ENCODE measurements around the gene JPH2. TPM values are rescaled to one million over a fixed set of nuclear protein-coding genes. Genes with fewer than 3 reads are reported as not detected.

The JPH2 gene
- total RNA-seq: 0.22 and 0.52 TPM in 2 replicates

DNA sequence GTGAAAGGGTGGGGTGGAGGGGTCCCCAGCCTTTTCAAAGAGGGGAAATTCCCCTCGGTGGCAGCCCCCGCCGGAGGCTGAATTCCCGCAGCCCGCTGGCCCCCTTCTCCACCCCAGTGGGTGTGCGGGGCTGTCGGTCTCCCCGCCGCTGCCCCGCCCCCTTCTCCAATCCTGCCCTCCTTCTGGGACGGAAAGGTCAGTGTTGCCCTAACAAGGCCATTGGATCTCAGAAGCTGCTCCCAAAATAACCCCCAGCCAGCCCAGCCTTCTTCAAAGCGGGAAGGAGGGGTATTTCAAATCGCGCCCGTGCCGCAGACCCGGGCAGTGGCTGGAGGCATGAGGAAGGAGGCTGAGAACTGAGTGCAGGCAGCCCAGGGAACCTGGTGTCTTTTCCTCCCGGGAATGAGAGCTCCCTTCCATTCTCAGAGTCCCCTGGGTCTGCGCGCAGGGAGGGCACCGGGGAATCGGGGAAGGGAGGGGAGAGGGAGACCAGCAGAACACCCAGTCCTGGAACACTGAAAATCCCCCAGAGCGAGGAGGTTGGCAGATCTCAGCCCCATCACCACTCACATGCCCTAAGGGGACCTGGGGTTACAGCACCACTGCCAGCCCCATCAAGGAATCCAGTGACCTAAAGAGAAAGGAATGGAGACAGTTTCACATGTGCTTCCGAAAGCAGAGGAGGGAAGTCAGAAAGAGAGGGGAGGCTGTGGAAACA, at the start of gene JPH2:
TSS of gene JPH2 (minus strand) at position 135 of the 718 bp plus-strand sequence. CDS start 483 bp downstream, outside the sequence.

DNA sequence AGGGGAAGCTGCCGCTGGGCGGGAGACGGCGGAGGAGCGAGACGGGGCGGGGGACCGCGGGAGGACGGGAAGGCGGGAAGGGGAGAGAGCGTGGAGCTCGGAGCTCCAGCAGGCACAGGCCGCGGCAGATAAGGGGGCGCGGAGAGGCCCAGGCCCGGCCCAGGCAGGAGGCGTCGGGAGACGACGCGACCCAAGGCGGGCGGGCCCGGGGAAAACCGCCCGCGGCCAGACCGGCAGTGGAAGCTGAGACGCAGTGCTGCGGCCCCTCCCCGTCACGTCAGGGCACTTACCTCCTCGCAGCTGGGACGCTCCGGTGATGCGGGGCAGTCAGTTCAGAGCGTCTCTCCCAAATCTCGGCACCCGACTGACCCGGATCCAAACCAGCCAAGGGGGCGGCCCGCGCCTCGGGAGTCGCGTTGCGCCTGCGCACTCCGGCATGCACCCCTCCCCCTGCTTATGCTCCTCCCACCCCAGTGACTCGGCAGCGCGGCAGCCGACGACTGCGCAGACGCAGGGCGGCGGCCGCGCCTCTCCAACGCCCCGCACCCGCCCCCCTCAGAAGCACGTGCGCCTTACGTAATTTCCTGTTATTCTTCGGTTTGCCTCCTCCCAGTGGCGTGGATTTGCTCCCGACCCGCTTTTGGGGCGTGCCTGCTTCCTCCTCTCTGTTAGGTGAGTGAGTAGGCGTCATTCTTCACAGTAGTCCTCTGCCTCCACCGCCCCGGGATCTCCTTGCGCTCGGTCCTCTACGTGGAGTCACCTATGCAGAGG, 23.6 kb upstream of the JPH2 start, which contains the start of gene OSER1:
TSS of gene OSER1 (minus strand) at position 366 of the 771 bp plus-strand sequence. CDS start 3,814 bp downstream, outside the sequence.

Other genes with a start within 250 kb of the JPH2 start
- gene OSER1, start 23.6 kb upstream of the JPH2 start, total RNA-seq: 38.8 and 47.8 TPM in 2 replicates
- 0.13 and 0.22 TPM in 2 replicates for gene GDAP1L1, start 60.1 kb upstream of the JPH2 start, total RNA-seq
- 9.8 and 10.3 TPM in 2 replicates for gene FITM2, start 124.0 kb upstream of the JPH2 start, total RNA-seq
- not detected in 2 replicates for gene R3HDML, start 149.9 kb upstream of the JPH2 start, total RNA-seq
- 0.11 TPM in 1 of 2 replicates, not detected in the other for gene HNF4A, start 168.5 kb upstream of the JPH2 start, total RNA-seq

Measured in articular chondrocyte of knee joint (primary cell).